GM12891 (cell line): ENCODE results near the gene KLHL3.

Experiments
- POLR2A ChIP-seq: IDR thresholded peaks from 2 replicates; pipeline ENCODE4 v1.6.1; 2011; ENCODE audit warnings: low read depth, low read length, control low read depth
- POLR2AphosphoS5 ChIP-seq: IDR thresholded peaks from 2 replicates; pipeline ENCODE4 v1.6.1; 2011; ENCODE audit warnings: low read depth, low read length, control low read depth
- POU2F2 ChIP-seq: IDR thresholded peaks from 2 replicates; pipeline ENCODE4 v1.6.1; 2011; ENCODE audit warnings: low read depth, mild to moderate bottlenecking, control low read depth, low read length, moderate library complexity
- SPI1 ChIP-seq: IDR thresholded peaks from 2 replicates; pipeline ENCODE4 v1.6.1; 2011; ENCODE audit warnings: low read depth, low read length, control low read depth
- TAF1 ChIP-seq: IDR thresholded peaks from 2 replicates; pipeline ENCODE4 v1.6.1; 2011; ENCODE audit warnings: low read depth, low read length, control low read depth

GRCh38 chr5:137612576-137612975 lies 123.3 kb downstream of the KLHL3 start:
- TF ChIP-seq POU2F2 = no peak
- no peak for TF ChIP-seq POLR2A
- no peak for TF ChIP-seq POLR2AphosphoS5
- no peak for TF ChIP-seq TAF1
- TF ChIP-seq SPI1 = no peak
